Measurements from ENCODE around the gene EEF1B2.

GRCh38 chr2:206163251-206163880, 3.7 kb downstream of the EEF1B2 start:
- TF ChIP-seq YY1 (IDR thresholded peaks at IDR 0.05; ENCODE audit: insufficient read depth, insufficient read length) (no peak), SUZ12 (IDR thresholded peaks at IDR 0.05; ENCODE audit: extremely low read depth, insufficient read depth, insufficient read length) (no peak), ZNF274 (IDR thresholded peaks at IDR 0.05; ENCODE audit: low read depth, low read length) (no peak)

Measured in NT2/D1 (cell line).